Neutrophil (primary cell): ENCODE results near the gene RABEP1.

ENCODE experiments used
- H3K27ac ChIP-seq: fragments of 200-600 bp; sonication (generic); 2 replicates; pipeline ENCODE4 v1.5.1; 2016; ENCODE audit warnings: mild to moderate bottlenecking, moderate library complexity
- H3K27me3 ChIP-seq: fragments of 200-600 bp; sonication (generic); 2 replicates; pipeline ENCODE4 v1.6.0; 2016; ENCODE audit warnings: mild to moderate bottlenecking
- H3K36me3 ChIP-seq: fragments of 200-600 bp; sonication (generic); 2 replicates; pipeline ENCODE4 v1.5.1; 2017
- H3K4me1 ChIP-seq, 2 experiments: fragments of 200-600 bp in 1 of 2; sonication (generic) in 1 of 2; 1 replicate in 1 of 2; 2 replicates in 1 of 2; pipeline versions ENCODE4 v1.5.1 to v1.6.1; 2013 to 2016; ENCODE audit warnings: low read depth in 1 of 2, low read length in 1 of 2, mild to moderate bottlenecking in 1 of 2, moderate library complexity in 1 of 2; ENCODE audit not compliant: control insufficient read depth in 1 of 2, insufficient read depth in 1 of 2
- H3K4me3 ChIP-seq, 2 experiments: fragments of 200-600 bp in 1 of 2; sonication (generic) in 1 of 2; 1 replicate in 1 of 2; 2 replicates in 1 of 2; pipeline ENCODE4 v1.5.1; 2013 to 2016; ENCODE audit warnings: low read depth in 1 of 2, low read length in 1 of 2, mild to moderate bottlenecking in 1 of 2, moderate library complexity in 1 of 2
- H3K9me3 ChIP-seq: fragments of 200-600 bp; sonication (generic); 2 replicates; pipeline ENCODE4 v1.5.1; 2016
- CTCF ChIP-seq: fragments of 200-600 bp; sonication (generic); IDR thresholded peaks from 2 replicates; pipeline ENCODE4 v1.5.1; 2016; ENCODE audit warnings: antibody characterized with exemption

The RABEP1 gene

GRCh38 chr17:5379351-5380107 is 97.4 kb downstream of the RABEP1 start:
- no peak overlapping the region for H3K27ac ChIP-seq
- no peaks in the 10 kb centered on the region for H3K27me3 ChIP-seq
- H3K4me1 ChIP-seq = no peaks in the 10 kb centered on the region
- no peak overlapping the region for H3K4me3 ChIP-seq
- H3K36me3 ChIP-seq = peaks cover 97% of the 10 kb centered on the region
- no peak for TF ChIP-seq CTCF
- no peaks in the 10 kb centered on the region for H3K9me3 ChIP-seq

- no peaks in the 10 kb centered on the region for H3K4me1 ChIP-seq
- peaks cover 99% of the 10 kb centered on the region for H3K36me3 ChIP-seq
- no peak overlapping the region for H3K4me3 ChIP-seq
- H3K9me3 ChIP-seq = no peaks in the 10 kb centered on the region
- no peak overlapping the region for H3K27ac ChIP-seq
- no peak for TF ChIP-seq CTCF
- no peaks in the 10 kb centered on the region for H3K27me3 ChIP-seq
Measured at GRCh38 chr17:5380491-5381135, 98.5 kb downstream of the RABEP1 start.

GRCh38 chr17:5381542-5381941 is 99.5 kb downstream of the RABEP1 start:
- Histone ChIP-seq H3K4me3 (no peak overlapping the region), H3K4me1 (no peaks in the 10 kb centered on the region), H3K27me3 (no peaks in the 10 kb centered on the region), H3K9me3 (no peaks in the 10 kb centered on the region), H3K36me3 (peaks cover 99% of the 10 kb centered on the region), H3K27ac (no peak overlapping the region)
- no peak for TF ChIP-seq CTCF

- Histone ChIP-seq H3K27me3 (no peaks in the 10 kb centered on the region), H3K4me1 (no peaks in the 10 kb centered on the region), H3K4me3 (no peak overlapping the region), H3K36me3 (peaks cover 71% of the 10 kb centered on the region), H3K9me3 (no peaks in the 10 kb centered on the region), H3K27ac (no peak overlapping the region)
- TF ChIP-seq CTCF = no peak
Measured at GRCh38 chr17:5391678-5392077, 109.6 kb downstream of the RABEP1 start.

DNA sequence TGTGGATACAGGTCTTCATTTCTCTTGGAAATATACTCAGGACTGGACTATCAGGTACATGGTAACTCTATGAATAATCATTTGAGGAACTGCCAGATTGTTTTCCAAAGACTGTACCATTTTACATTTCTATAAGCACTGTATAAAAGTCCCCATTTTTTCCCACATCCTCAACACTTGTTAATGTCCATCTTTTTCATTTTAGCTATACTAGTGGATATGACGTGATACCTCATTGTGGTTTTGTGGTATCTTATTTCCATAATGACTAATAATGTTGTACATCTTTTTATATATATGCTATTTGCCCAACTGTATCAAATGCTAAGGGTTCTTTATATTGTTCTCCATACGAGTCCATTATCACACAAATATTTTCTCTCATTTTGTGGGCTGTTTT is 114.5 kb downstream of the RABEP1 start:
- no peaks in the 10 kb centered on the region for H3K9me3 ChIP-seq
- H3K4me1 ChIP-seq = no peaks in the 10 kb centered on the region
- peaks cover 76% of the 10 kb centered on the region for H3K36me3 ChIP-seq
- TF ChIP-seq CTCF = no peak
- no peaks in the 10 kb centered on the region for H3K27me3 ChIP-seq
- H3K27ac ChIP-seq = no peak overlapping the region
- no peak overlapping the region for H3K4me3 ChIP-seq
